ENCODE measurements around the gene NOSTRIN.

Gene NOSTRIN

GRCh38 chr2:168892327-168892726, 89.9 kb downstream of the NOSTRIN start:
- DNase-seq: no peak

GRCh38 chr2:168894101-168894500, 91.7 kb downstream of the NOSTRIN start:
- no peak for DNase-seq

GRCh38 chr2:168894720-168895119, 92.3 kb downstream of the NOSTRIN start:
- DNase-seq: no peak

- peak; percentile 39 for DNase-seq
These were observed 93.3 kb downstream of the NOSTRIN start for GRCh38 chr2:168895771-168896170.

GRCh38 chr2:168896783-168897182, 94.3 kb downstream of the NOSTRIN start:
- no peak for DNase-seq

- no peak for DNase-seq
These were observed 95.0 kb downstream of the NOSTRIN start for GRCh38 chr2:168897449-168897848.

GRCh38 chr2:168901003-168901402, 98.6 kb downstream of the NOSTRIN start, which contains the start of gene G6PC2:
TSS of gene G6PC2 (plus strand) at chr2:168901291. CDS start at chr2:168901332, 41 bp downstream.
- DNase-seq: no peak

- DNase-seq: no peak
These were observed 101.5 kb downstream of the NOSTRIN start for GRCh38 chr2:168903888-168904287.

- no peak for DNase-seq
These were observed 101.9 kb downstream of the NOSTRIN start for GRCh38 chr2:168904358-168904757.

GRCh38 chr2:168907940-168908662, 105.7 kb downstream of the NOSTRIN start:
- DNase-seq: no peak

- no peak for DNase-seq
These were observed 107.9 kb downstream of the NOSTRIN start for GRCh38 chr2:168910330-168910729.

- no peak for DNase-seq
These were observed 110.0 kb downstream of the NOSTRIN start for GRCh38 chr2:168912466-168912865.

- DNase-seq: peak; percentile 42
These were observed 110.5 kb downstream of the NOSTRIN start for GRCh38 chr2:168912901-168913369.

- no peak for DNase-seq
These were observed 111.1 kb downstream of the NOSTRIN start for GRCh38 chr2:168913495-168913894.

Measured in NCI-H1105 (cell line).